PC-9 (cell line): ENCODE data around the gene MORC4. TPM values are rescaled to one million over a fixed set of nuclear protein-coding genes. Genes with fewer than 3 reads are reported as not detected.

Experiments
- BruUV-seq: library from RNA; stranded (reverse); fragments of 400-500 nt; replicated peaks from 2 replicates; lab custom pipeline; 2021; lab: Mats Ljungman, UMichigan
- CTCF ChIA-PET: fragments of 300-600 bp; sonication (Branson Sonifier 250); formaldehyde crosslinking; loops from one replicate; lab custom pipeline; 2022; ENCODE audit warnings: antibody characterized with exemption; lab: Charles Lee
- POLR2A ChIA-PET: fragments of 300-600 bp; sonication (Branson Sonifier 250); formaldehyde crosslinking; loops from one replicate; lab custom pipeline; 2022; ENCODE audit warnings: antibody characterized with exemption; ENCODE audit not compliant: unreplicated experiment; lab: Charles Lee
- DNase-seq, 2 experiments: peaks; one replicate each; pipeline versions ENCODE4 v3.0.0 to v3.0.0-alpha.2; 2015 to 2022; ENCODE audit warnings: mixed read lengths in 1 of 2
- H2AFZ ChIP-seq: fragments of 200-600 bp; sonication (generic); 2 replicates; pipeline ENCODE4 v1.8.1; 2017; ENCODE audit warnings: antibody characterized with exemption
- H3F3A ChIP-seq: fragments of 200-600 bp; sonication (generic); 2 replicates; pipeline ENCODE4 v1.8.1; 2017; ENCODE audit warnings: antibody characterized with exemption, mild to moderate bottlenecking, low read depth; ENCODE audit not compliant: insufficient read depth
- H3K27ac ChIP-seq: fragments of 200-600 bp; sonication (generic); 2 replicates; pipeline ENCODE4 v1.6.1; 2016; ENCODE audit warnings: mixed run types
- H3K27me3 ChIP-seq: fragments of 200-600 bp; sonication (generic); 2 replicates; pipeline ENCODE4 v1.6.1; 2016; ENCODE audit warnings: low read depth, mixed run types; ENCODE audit not compliant: insufficient read depth
- H3K36me3 ChIP-seq: fragments of 200-600 bp; sonication (generic); 2 replicates; pipeline ENCODE4 v1.6.1; 2016; ENCODE audit warnings: low read depth, mixed run types
- H3K4me1 ChIP-seq: fragments of 200-600 bp; sonication (generic); replicated peaks from 2 replicates; pipeline ENCODE4 v1.6.1; 2016; ENCODE audit warnings: mixed run types; ENCODE audit not compliant: insufficient read depth
- H3K4me2 ChIP-seq: fragments of 200-600 bp; sonication (generic); 2 replicates; pipeline ENCODE4 v1.6.1; 2017; ENCODE audit warnings: mixed run types
- H3K4me3 ChIP-seq: fragments of 200-600 bp; sonication (generic); 2 replicates; pipeline ENCODE4 v1.6.1; 2016; ENCODE audit warnings: mixed run types
- H3K79me2 ChIP-seq: fragments of 200-600 bp; sonication (generic); 2 replicates; pipeline ENCODE4 v1.6.1; 2017; ENCODE audit warnings: low read depth, mixed run types
- H3K9me2 ChIP-seq: fragments of 200-600 bp; sonication (generic); 2 replicates; pipeline ENCODE4 v1.8.1; 2017; ENCODE audit warnings: mild to moderate bottlenecking; ENCODE audit not compliant: insufficient read depth
- H3K9me3 ChIP-seq: fragments of 200-600 bp; sonication (generic); 2 replicates; pipeline ENCODE4 v1.8.1; 2016; ENCODE audit warnings: low read depth; ENCODE audit not compliant: insufficient read depth
- H4K20me1 ChIP-seq: fragments of 200-600 bp; sonication (generic); 2 replicates; pipeline ENCODE4 v1.8.1; 2017; ENCODE audit not compliant: insufficient read depth
- EZH2 ChIP-seq: fragments of 200-600 bp; sonication (generic); IDR thresholded peaks from 2 replicates; pipeline ENCODE4 v1.8.0; 2017; ENCODE audit warnings: antibody characterized with exemption, low read depth
- intact Hi-C: fragments of 100-400 bp; cut with micrococcal nuclease; formaldehyde crosslinking; loops from one replicate; pipeline ENCODE4 v1.10.0; 2022; ENCODE audit not compliant: unreplicated experiment
- total RNA-seq: library from RNA; stranded (reverse); gene quantifications from 2 replicates; pipeline ENCODE4 v1.2.3, GENCODE V29; 2021
- TF ChIP-seq, protein P1 (sequence below): fragments of 200-600 bp; sonication (generic); conservative IDR thresholded peaks from 2 replicates; pipeline ENCODE4 v1.6.1; 2017; ENCODE audit warnings: mixed run types, antibody characterized with exemption, mild to moderate bottlenecking, moderate library complexity

Gene MORC4
- total RNA-seq, 1 experiment from 2014 or later, result 11.1 TPM

DNA sequence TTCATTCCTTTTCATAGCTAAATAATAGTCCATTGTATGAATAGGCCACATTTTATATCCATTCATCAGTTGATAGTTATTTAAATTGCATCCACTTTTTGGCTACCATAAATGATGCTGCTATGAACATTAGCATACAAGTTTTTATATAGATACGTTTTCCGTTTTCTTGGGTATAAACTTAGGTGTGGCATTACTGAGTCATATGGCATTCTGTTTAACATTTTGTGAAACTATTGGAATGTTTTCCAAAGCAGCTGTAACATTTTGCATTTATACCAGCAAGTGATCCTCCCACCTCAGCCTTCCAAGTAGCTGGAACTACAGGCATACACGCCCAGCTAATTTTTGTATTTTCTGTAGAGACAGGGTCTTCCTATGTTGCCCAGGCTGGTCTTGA is 53.5 kb downstream of the MORC4 start:
- H3K4me2 ChIP-seq, result no peak overlapping the region
- no peak overlapping the region for H3K27ac ChIP-seq
- intact Hi-C loops, result no loop called here
- H3K27me3 ChIP-seq, result no peaks in the 10 kb centered on the region
- DNase-seq, result no peak
- no peak overlapping the region for H2AFZ ChIP-seq
- no peak for TF ChIP-seq EZH2
- TF ChIP-seq, protein P1, sequence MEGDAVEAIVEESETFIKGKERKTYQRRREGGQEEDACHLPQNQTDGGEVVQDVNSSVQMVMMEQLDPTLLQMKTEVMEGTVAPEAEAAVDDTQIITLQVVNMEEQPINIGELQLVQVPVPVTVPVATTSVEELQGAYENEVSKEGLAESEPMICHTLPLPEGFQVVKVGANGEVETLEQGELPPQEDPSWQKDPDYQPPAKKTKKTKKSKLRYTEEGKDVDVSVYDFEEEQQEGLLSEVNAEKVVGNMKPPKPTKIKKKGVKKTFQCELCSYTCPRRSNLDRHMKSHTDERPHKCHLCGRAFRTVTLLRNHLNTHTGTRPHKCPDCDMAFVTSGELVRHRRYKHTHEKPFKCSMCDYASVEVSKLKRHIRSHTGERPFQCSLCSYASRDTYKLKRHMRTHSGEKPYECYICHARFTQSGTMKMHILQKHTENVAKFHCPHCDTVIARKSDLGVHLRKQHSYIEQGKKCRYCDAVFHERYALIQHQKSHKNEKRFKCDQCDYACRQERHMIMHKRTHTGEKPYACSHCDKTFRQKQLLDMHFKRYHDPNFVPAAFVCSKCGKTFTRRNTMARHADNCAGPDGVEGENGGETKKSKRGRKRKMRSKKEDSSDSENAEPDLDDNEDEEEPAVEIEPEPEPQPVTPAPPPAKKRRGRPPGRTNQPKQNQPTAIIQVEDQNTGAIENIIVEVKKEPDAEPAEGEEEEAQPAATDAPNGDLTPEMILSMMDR, result no peak
- no peaks in the 10 kb centered on the region for H3F3A ChIP-seq
- H3K4me1 ChIP-seq, result 0 out of 2 replicates have a peak, but pooled peaks cover 5% of the 10 kb centered on the region
- no peaks in the 10 kb centered on the region for H3K79me2 ChIP-seq
- no peaks in the 10 kb centered on the region for H3K9me3 ChIP-seq
- ChIA-PET CTCF (no interaction called here), POLR2A (no interaction called here)
- no peak overlapping the region for H3K4me3 ChIP-seq
- H3K9me2 ChIP-seq, result no peaks in the 10 kb centered on the region
- H3K36me3 ChIP-seq, result no peaks in the 10 kb centered on the region
- BruUV-seq, result no TSS peak
- no peaks in the 10 kb centered on the region for H4K20me1 ChIP-seq

DNA sequence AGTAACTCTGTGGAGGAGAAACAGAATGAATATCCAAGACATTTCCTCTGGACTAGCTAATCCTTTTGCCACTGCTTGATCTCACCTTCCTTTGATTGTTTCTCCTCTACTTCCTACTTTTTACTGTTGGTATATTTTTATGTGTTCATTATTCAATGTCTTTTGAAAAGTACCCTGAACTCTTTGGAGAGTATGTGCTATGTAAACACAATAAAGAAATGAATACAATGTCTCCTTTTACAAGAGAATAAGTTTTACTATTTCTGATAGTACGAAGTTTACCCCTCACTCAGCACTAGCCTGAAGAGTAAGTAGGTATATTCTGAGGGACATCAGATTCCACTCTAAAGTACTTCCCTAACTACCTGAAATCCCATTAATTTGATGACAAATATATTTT is 59.9 kb downstream of the MORC4 start:
- Histone ChIP-seq H2AFZ (no peak overlapping the region), H3K4me3 (no peak overlapping the region), H3K4me2 (no peak overlapping the region), H4K20me1 (no peaks in the 10 kb centered on the region), H3K27ac (no peak overlapping the region), H3K4me1 (no peaks in the 10 kb centered on the region), H3K27me3 (no peaks in the 10 kb centered on the region), H3K9me2 (no peaks in the 10 kb centered on the region), H3K36me3 (no peaks in the 10 kb centered on the region), H3K9me3 (no peaks in the 10 kb centered on the region), H3F3A (no peaks in the 10 kb centered on the region), H3K79me2 (no peaks in the 10 kb centered on the region)
- no peak for DNase-seq
- ChIA-PET CTCF (no interaction called here), POLR2A (no interaction called here)
- intact Hi-C loops, result no loop called here
- BruUV-seq, result no TSS peak
- TF ChIP-seq, protein P1, result no peak
- no peak for TF ChIP-seq EZH2

DNA sequence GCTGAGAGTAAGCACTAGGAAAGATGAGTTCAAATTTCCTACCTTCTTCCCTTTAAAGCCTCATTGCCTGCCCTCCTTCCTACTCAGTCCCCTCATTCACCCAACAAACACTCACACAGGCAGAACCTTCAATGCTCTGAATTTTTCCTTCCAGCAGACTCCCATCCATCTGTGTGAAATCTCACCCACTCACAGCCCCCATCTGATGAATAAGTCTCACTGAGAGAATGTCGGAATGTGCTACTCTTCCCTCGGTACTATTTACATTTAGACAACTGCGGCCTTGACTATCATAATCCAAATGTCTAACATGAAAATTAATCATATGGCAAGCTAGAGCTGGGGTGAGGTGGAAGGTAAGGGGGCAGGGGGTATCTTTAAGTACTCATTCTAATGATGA is 60.4 kb downstream of the MORC4 start:
- Histone ChIP-seq H3K4me1 (no peaks in the 10 kb centered on the region), H3K4me2 (no peak overlapping the region), H3K27ac (no peak overlapping the region), H3F3A (no peaks in the 10 kb centered on the region), H2AFZ (no peak overlapping the region), H3K36me3 (no peaks in the 10 kb centered on the region), H3K9me2 (no peaks in the 10 kb centered on the region), H3K4me3 (no peak overlapping the region), H3K79me2 (no peaks in the 10 kb centered on the region), H4K20me1 (no peaks in the 10 kb centered on the region), H3K9me3 (no peaks in the 10 kb centered on the region), H3K27me3 (no peaks in the 10 kb centered on the region)
- CTCF ChIA-PET, result no interaction called here
- no peak for DNase-seq
- POLR2A ChIA-PET, result no interaction called here
- no TSS peak for BruUV-seq
- TF ChIP-seq, protein P1, result no peak
- TF ChIP-seq EZH2, result no peak
- intact Hi-C loops, result no loop called here
